NT2/D1 (cell line): ENCODE results near the gene ARHGEF39.
"Not testable (repeated sequence)": the region's sequence is repeated elsewhere in the genome, so short reads cannot be mapped to it uniquely, and the experiment has no call there.

ENCODE experiments used
- SUZ12 ChIP-seq: IDR thresholded peaks from 2 replicates; pipeline ENCODE4 v1.6.1; 2011; ENCODE audit not compliant: insufficient read length, insufficient read depth; ENCODE audit errors: extremely low read depth
- YY1 ChIP-seq: IDR thresholded peaks from 2 replicates; pipeline ENCODE4 v1.6.1; 2011; ENCODE audit not compliant: insufficient read length, insufficient read depth
- ZNF274 ChIP-seq: IDR thresholded peaks from 2 replicates; pipeline ENCODE4 v1.6.1; 2011; ENCODE audit warnings: mild to moderate bottlenecking, low read depth, low read length

GRCh38 chr9:35638751-35639150 lies 26.2 kb downstream of the ARHGEF39 start:
- not testable (repeated sequence) for TF ChIP-seq SUZ12, ZNF274, YY1
